ENCODE results near the gene S100PBP.
"Not testable (repeated sequence)": the region's sequence is repeated elsewhere in the genome, so short reads cannot be mapped to it uniquely, and the experiment has no call there.

The S100PBP gene

DNA sequence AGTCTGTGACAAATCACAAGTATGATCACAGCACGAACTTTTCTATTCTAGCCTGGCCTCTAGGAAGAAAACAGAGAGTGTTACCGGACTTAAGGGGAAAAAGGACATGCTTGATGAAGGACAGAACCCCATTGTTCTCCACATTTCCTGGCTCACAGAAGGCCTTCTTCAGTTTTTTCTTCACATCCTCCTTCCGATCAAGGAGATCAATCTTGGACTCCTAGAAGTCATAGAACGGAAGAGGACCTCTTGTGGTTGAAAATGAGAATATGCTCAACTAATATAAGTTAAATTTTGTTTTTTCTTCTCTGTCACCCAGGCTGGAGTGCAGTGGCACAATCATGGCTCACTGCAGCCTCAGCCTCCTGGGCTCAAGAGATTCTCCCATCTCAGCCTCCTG is 30.6 kb upstream of the S100PBP start:
- DNase-seq: no peak

DNA sequence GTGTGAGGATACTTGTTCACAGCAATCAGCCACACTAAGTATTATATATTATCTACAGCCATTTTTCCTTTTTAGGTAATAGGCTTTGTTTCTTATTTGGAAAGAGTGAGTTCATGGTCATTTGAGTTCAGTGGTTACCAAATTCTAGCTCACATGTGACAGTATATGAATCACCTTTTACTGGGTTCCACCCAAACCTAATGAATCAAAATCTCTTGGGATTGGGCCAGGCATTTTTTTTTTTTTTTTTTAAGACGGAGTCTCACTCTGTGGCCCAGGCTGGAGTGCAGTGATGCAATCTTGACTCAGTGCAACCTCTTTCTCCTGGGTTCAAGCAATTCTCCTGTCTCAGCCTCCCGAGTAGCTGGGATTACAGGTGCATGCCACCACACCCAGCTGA is 28.1 kb upstream of the S100PBP start:
- not testable (repeated sequence) for DNase-seq

DNA sequence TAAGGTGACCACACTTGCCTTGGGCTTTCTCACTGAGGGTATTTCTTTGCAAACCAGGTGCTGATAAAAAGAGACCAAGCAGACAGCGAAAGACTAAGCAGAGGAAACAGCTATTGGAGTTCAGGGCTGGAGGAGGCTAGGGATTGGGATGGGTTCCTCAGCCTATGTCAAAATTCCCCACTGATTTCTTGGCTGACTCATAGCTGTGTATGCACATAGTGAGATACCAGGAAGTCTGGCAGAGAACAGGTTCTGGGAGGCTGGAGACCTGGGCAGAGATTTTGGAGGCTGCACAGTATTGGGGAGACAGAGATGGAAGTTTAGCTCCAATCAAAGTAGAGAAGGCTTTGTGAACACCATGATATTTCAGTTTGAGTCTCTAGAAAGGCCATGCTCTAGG is 25.6 kb upstream of the S100PBP start:
- no peak for DNase-seq

DNA sequence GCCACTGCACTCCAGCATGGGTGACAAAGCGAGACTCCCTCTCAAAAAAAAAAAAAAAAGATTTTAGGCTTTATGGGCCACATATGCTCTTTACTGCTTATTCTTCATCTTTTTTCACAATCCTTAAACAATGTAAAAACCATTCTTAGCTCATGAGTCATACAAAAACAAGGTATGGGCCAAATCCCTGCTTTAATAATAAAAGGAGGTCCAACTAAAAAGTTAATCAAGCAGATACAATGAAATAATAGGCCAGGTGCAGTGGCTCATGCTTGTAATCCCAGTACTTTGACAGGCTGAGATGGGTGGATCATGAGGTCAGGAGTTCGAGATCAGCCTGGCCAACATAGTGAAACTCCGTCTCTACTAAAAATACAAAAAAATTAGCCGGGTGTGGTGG is 21.7 kb upstream of the S100PBP start:
- not testable (repeated sequence) for DNase-seq

DNA sequence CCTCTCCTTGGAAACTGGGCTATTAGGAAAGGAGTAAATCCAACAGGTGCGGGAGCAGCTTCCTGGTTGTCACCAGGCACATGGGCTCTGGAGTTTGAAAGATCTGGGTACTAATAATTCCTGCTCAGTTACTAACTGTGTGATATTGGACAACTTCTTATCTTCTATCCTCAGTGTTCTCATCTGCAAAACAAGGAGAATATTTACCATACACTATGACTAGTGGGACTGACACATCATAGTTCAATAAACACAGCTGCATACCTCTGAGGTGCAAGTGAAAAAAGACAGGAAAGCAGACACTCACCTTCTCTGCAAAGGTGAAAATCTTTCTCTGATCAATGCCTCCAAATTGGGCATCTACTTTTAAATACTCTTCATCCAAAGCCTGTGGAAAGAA is 20.0 kb upstream of the S100PBP start:
- no peak for DNase-seq

DNA sequence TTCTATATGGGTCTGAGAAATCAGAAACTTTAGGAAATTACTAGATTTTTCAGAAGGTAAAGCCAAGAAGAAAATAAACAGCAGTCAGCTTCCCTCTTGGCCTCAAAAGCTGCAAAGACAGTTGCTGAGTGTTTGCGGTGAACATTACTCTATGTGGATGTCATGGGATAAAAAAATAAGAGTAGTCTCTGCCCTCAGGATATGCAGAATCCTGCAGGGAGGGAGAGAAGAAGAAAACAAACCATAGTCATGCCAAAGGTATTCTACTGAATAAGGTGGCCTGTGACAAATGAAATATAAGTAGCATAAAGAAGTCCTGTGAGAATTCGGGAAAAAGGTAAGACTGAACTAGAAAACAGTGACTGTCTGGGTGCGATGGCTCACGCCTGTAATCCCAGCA is 19.3 kb upstream of the S100PBP start:
- DNase-seq: no peak

DNA sequence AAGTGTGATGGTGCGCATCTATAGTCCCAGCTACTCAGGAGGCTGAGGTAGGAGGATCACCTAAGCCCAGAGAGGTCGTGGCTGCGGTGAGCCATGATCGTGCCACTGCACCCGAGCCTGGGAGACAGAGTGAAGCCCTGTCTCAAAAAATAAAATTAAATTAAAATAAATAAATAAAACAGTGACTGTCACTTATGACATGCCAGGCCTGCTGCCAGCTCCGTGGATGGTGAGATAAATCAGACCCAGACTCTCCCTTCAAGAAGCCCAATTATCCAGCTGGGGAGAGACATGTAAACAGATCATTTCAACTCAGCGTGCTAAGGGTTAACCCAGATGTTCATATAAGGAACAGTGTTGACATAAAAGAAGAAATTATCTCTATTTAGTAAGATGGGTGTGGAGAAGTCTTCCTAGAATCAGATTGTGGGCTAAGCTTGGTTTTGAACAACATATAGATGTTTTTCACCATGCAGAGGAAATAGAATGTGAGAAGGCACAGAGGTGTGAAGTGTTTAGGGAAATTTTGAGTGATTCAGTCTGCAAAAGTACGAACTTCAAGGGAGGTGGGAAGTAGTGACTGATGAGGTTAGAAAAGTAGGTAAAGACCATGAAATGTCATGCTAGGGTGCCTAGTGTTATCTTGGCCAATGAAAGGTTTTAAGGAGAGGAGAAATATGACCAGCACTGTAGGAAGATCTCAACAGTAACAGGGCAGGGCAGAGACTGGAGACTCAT is 18.6 kb upstream of the S100PBP start:
- DNase-seq: no peak

DNA sequence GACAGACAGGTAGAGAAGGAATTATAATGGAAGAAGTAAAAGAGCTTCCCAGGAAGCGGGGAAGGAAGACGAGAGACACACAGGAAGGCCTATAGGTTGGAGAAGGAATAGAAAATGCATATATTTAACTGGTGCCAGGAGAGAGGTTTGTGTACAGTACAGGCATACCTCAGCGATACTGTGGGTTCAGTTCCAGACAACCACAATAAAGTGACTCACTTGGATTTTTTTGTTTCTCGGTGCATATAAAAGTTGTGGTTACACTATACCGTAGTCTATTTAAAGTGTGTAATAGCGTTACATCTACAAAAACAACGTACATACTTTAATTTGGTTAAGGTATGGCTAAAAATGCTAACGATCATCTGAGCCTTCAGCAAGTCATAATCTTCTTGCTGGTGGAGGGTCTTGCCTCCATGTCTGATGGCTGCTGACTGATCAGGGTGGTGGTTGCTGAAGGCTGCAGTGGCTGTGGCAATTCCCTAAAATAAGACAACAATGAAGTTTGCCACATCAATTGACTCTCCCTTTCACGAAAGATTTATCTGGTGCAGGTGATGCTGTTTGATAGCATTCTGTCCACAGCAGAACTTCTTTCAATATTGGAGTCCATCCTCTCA is 16.2 kb upstream of the S100PBP start:
- no peak for DNase-seq

DNA sequence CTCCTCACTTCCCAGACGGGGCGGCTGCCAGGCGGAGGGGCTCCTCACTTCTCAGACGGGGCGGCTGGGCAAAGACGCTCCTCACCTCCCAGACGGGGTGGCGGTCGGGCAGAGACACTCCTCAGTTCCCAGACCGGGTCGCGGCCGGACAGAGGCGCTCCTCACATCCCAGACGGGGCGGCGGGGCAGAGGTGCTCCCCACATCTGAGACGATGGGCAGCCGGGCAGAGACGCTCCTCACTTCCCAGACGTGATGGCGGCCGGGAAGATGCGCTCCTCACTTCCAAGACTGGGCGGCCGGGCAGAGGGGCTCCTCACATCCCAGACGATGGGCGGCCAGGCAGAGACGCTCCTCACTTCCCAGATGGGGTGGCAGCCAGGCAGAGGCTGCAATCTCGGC is 13.0 kb upstream of the S100PBP start:
- DNase-seq: not testable (repeated sequence)

DNA sequence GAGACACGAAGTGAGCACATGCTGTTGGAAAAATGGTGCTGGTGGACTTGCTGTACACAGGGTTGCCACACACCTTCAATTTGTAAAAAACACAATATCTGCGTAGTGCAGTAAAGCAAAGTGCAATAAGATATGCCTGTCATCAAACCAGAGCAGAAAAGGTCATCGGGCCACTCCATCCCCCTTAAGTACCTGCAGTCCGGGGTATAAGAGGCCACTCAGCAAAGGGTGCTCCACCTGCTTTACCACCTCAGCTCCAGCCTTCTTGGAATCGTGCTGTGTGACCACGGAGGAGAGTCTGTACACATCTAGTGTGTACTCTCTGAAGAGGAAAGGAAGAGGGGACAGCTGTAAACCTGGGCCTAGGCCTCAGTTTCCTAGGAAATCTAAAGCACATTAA is 11.2 kb upstream of the S100PBP start:
- DNase-seq: no peak

DNA sequence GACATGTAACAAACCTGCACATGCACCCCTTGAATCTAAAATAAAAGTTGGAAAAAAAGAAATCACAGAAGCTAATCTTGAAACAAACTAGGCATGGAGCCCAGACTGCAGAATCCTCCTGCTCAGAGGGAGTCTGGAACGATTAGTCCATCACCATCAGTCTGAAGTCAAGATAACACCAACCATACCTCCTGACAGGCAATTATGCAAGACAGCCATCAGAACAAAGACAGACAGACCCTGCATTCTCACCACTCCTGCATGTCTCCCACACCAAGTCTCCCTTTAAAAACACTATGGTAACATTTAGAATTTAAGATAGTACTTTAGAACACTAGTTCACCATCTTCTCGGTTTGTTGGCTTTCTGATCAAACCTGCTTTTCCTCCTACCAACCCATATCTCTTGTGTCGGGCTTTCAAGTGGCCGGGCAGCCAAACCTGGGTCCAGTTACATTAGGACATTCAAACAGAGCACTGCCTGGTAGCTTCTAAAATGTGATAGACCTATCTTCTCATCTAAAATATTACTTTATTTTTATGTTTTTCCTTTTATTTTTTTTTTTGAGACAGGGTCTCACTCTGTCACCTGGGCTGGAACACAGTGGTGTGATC is 10.4 kb upstream of the S100PBP start:
- DNase-seq: no peak

DNA sequence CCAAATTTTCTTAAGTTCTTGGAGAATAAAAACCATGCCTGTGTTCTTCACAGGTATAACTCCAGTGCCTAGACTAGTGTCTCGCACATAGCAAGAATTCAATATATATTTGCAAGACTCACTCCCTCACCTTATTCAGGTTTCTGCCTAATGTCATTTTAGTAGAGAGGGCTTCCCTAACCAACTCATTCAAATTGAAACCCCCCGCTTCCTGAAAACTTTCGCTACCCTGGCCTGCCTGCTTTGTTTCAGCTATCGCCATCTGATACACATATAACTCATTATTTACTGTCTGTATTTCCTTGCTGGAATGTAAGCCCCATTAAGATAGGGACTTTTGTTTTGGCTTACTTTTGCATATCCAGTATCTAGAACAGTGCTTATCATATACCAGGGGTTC is 8.9 kb upstream of the S100PBP start:
- DNase-seq: no peak

DNA sequence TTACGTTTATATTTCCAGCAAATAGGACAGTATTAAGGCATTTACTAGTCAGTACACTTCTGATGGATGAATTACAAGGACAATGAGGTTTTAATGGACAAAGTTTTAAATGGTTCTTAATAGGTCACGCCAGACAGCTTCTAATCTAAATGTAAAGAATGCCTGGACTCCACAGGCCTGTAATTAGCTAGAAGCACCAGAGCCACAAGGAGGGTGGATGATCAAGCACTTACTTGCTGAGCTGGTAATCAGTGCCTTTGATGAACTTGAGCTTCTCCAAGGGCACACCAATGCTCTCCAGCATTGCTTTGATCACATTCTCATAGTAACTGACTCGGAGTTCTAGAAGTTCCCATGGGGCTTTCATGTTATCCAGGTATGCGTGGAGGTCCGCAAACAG is 7.1 kb upstream of the S100PBP start:
- no peak for DNase-seq

DNA sequence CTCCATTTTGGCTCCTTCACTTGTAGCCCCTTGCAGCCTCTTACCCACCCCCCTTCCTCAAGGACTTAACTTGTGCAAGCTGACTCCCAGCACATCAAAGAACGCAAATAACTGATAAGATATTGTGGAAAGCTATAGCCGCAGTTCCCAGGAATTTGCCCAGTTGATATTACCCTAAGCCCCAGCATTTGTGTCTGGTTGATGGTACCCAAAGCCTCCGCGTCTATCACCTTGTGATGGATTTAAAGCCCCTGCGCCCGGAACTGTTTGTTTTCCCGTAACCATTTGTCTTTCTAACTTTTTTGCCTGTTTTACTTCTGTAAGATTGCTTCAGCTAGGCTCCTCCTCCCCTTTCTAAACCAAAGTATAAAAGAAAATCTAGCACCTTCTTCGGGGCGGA is 6.2 kb upstream of the S100PBP start:
- DNase-seq: no peak

DNA sequence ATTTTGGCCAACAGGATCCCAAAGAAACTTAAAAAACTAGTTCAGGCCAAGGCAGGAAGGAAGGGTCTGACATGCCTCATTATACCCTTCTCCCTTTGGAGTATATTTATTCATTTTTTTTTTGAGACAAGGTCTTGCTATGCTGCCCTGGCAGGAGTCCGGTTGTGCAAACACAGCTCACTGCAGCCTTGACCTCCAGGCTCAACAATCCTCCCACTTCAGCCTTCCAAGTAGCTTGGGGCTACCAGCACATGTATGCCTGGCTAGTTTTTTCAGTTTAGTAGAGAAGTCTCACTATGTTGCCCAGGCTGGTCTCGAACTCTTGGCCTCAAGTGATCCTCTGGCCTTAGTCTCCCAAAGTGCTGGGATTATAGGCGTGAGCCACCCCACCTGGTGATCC is 5.5 kb upstream of the S100PBP start:
- DNase-seq: no peak

DNA sequence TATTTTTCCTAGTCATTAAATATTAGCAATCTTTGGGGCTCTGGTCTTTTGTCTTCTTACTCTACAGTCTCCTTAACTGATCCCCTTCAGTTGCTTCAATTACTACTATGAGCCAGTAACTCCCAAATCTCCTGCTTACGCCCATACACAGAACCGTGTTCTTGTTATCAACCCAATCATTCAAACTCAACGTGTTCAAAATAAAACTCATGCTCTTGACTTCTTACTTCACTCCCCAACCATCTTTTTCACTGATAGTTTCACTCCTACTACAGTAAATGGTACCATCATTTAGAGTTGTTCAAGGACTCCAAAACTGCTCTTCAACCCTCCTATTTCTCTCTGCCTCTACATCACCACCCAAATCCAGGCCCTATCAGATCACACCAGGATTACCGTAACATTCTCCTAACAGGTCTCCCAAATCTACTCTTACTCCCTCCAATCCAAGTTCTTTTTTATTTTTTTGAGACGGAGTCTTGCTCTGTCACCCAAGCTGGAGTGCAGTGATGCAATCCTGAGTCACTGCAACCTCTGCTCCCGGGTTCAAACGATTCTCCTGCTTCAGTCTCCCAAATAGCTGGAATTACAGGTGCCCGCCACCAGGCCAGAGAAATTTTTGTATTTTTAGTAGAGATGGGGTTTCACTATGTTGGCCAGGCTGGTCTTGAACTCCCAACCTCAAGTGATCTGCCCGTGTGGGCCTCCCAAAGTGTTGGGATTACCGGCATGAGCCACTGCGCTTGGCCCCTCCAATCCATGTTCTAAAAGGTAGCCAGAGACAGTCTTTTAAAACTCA is 3.3 kb upstream of the S100PBP start:
- DNase-seq: no peak

DNA sequence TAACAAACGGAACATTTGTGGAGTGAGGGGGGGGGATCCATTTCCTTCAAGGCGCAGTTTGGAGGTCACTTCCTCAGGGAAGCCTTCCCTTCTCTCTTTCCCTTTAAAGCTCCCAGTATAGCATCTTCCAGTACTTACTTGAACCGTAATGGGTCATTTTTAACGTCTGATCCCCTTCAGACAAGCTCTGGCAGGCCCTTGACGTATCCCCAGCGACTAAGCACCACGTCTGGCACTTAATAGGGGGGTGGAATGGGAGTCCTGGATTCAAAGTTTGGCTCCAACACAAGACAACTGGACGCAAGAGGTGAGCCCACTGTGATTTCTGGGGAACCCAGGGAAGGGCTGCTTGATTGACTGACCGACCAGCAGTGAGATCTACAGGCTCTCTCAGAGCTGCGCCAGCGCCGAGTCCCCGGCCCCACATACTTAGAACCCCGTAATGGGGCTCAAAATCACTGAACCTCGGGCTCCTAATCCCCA is 736 bp upstream of the S100PBP start:
- DNase-seq: no peak

DNA sequence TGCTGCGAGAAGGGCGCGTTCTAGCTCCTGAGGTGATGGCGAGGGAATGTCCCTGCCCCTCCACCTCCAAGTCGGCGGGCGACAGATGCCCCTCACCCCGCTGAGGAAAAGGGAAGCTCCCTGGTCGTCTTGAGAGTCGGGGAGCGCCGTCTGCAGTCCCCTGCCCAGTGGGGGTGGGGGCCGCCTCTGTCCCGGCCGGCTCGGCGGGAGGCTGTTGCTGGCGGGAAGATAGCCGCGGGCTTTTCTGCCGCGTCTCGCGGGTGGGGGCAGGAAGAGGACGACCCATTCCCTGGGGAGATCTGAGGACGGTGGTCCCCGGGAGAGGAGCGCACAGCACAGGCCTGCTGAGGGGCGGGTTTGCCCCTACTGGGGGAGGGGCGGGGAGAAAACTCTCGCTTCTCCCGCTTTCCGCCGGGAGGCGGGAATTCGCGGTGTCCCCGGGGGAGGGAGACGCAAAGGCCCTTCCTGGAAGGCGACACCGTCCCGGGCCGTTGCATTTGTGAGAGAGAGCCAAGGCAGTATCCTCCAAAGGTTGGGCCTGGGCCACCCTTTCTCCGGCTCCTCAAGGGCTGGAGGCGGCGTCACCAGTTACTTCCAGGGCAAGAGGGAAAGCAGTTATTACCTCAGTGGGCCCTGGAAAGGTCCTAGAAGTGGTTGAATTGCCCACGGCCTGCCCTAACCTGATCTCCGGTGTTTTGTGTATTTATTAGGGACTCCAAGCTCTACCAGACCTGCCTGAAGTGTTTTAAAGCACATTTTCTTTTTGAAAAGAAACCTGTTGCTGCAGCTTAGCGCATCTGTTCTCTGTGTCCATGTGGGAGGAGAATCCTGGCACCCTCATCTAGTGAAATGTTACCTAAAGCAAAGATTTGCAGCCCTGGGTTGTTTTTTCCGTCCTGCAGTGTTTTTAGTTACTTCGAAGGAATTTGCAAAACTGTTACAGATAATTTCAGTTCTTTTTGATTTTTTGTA is 648 bp downstream of the S100PBP start:
- peak in 1 of 2 experiments; percentile 25 for DNase-seq

DNA sequence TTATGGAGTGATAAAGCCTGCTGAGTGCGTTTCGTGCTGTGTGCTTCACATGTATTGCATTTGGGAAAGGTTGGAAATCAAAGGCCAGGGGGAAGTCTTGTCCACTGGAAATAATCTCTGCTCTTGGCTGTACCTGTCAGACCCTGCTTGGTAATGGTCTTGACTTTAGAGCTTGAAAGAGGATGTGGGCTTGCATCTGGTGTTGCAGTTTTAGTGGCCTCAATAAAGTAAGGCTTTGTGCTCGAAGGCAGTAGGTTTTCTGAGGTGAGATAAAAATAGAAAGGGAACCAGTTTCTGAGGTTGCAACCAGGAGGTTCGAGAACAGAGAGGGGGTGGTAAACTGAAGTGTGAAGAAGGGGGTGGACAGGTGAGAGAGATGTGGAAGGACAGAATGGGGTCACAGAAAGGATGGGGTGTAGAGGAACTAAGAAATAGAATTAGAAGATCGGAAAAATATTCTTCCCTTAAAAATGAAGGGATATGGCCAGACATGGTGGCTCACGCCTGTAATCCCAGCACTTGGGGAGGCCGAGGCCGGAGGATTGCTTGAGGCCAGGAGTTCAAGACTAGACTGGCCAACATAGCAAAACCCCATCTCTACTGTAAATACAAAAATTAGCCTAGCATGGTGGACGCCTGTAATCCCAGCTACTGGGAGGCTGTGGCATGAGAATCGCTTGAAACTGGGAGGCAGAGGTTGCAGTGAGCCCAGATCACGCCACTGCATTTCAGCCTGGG is 1.5 kb downstream of the S100PBP start:
- DNase-seq: no peak

DNA sequence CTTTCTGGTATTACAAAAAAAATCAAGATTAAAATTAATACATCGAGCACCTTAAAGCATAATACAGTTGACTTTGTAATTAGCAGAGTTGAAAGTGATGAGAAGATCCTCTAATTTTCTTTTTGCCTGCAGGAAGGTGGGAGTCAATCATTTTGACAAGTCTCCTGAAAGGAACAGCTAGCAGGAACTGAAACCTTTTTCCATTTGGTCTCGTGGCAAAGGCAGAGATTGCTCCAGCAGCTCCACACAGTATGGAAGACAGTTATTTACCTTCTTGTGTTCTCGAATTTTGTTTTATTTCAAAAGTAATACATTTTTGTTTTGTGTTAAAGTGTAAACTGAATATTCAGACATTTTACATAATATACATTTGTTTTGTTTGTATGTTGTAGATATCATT is 7.7 kb downstream of the S100PBP start:
- no peak for DNase-seq

DNA sequence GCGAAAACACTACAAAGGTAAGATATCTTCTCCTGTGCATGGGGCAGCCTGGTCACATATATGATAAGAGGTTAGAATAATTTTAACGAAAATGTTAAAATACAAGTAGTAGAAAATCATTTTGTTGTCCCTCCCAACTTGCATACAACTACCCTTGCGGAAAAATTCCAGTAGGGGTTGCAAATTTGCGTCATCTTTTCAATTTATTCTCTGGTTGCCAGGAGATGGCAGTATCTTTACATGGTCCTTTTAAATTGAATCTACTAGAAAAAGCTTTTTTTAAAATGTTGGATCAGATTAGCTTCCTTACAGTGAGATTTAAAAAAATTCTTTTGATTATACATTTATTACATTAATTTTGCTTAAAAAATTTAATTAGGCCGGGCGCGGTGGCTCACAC is 10.9 kb downstream of the S100PBP start:
- peak in 1 of 2 experiments; percentile 8 for DNase-seq
